Measurements from ENCODE around the gene EXOC3L4. TPM values are rescaled to one million over a fixed set of nuclear protein-coding genes. Genes with fewer than 3 reads are reported as not detected.

Gene EXOC3L4
- total RNA-seq, 3 donors from 2014 or later = 16.7 to 29.1 (median 26.1) TPM

DNA sequence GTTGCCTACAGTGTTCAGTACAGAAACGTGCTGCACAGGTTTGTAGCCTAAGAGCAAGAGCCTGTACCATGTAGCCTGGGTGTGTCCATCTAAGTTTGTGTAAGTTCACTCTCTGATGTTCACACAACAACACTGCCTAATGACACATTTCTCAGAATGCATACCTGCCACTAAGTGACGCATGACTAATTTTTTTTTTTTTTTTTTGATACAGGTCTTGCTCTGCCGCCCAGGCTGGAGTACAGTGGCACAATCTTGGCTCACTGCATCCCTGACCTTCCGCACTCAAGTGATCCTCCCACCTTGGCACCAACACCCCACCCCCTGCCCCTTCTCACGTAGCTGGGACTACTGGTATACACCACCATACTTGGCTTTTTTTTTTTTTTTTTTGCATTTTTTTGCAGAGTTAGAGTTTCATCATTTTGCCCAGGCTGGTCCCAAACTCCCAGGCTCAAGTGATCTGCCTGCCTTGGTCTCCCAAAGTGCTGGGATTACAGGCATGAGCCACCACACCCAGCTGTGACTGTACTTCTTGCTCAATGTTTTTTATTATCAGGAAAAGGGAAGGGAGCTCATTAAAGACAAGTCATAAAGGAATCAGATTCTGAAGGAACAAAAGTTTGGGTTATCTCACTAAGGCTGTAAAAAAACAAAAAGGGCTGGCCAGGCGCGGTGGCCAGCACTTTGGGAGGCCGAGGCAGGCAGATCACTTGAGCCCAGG lies 27.1 kb upstream of the EXOC3L4 start:
- H3K9me3 ChIP-seq = no peaks in the 10 kb centered on the region
- ATAC-seq = peak; percentile 75
- intact Hi-C loops (cut with DNase I, micrococcal nuclease) = no loop called here
- H3K4me3 ChIP-seq = no peak overlapping the region
- TF ChIP-seq, protein P1, sequence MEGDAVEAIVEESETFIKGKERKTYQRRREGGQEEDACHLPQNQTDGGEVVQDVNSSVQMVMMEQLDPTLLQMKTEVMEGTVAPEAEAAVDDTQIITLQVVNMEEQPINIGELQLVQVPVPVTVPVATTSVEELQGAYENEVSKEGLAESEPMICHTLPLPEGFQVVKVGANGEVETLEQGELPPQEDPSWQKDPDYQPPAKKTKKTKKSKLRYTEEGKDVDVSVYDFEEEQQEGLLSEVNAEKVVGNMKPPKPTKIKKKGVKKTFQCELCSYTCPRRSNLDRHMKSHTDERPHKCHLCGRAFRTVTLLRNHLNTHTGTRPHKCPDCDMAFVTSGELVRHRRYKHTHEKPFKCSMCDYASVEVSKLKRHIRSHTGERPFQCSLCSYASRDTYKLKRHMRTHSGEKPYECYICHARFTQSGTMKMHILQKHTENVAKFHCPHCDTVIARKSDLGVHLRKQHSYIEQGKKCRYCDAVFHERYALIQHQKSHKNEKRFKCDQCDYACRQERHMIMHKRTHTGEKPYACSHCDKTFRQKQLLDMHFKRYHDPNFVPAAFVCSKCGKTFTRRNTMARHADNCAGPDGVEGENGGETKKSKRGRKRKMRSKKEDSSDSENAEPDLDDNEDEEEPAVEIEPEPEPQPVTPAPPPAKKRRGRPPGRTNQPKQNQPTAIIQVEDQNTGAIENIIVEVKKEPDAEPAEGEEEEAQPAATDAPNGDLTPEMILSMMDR (IDR thresholded peaks at IDR 0.05) = no peak
- H3K4me1 ChIP-seq (ENCODE audit: low read depth) = peaks cover 33% of the 10 kb centered on the region
- no peaks in the 10 kb centered on the region for H3K36me3 ChIP-seq (ENCODE audit: low read depth)
- peak; percentile 53 to 69 (median 63) for DNase-seq

DNA sequence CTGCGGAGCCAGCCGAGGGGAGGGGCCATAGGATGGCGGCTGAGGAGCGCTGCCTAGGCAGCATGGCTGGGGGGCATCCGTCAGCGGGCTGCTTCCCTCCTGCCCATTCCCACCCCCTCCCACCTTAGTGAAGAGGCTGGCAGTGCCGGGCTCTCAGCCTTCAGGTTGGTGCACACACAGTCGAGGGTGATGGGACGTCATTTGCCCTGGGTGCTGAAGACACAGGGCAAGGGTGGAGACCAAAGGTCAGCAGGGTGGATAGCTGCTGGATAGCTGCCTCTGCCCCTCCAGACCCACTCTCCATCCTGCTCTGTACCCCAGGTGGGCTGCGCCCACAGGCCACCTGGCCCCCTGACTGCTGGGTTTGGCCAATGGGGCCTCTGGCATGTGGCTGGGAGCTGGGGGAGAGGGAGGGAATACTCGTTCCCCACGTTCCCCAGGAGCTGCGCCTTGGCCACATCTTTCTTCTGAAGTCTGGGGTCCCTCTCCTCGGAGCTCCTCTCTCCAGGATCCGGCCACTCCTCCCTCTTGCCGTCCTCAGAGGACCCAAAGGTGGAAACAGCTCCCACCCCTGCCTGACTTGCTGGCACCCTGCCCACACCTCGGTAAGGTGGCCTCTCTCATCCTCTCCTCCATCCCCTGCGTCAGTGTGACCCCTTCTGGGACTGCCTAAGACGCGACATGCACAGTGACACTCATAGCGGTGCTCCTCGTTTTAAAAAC lies 26.0 kb upstream of the EXOC3L4 start:
- Histone ChIP-seq H3K36me3 (ENCODE audit: low read depth) (no peaks in the 10 kb centered on the region), H3K4me1 (ENCODE audit: low read depth) (peaks cover 34% of the 10 kb centered on the region), H3K9me3 (no peaks in the 10 kb centered on the region), H3K4me3 (no peak overlapping the region)
- DNase-seq (peak in 2 of 3 donors; percentile 48 to 61), ATAC-seq (peak; percentile 4)
- intact Hi-C loops (cut with DNase I, micrococcal nuclease) = no loop called here
- TF ChIP-seq, protein P1 (IDR thresholded peaks at IDR 0.05) = no peak

DNA sequence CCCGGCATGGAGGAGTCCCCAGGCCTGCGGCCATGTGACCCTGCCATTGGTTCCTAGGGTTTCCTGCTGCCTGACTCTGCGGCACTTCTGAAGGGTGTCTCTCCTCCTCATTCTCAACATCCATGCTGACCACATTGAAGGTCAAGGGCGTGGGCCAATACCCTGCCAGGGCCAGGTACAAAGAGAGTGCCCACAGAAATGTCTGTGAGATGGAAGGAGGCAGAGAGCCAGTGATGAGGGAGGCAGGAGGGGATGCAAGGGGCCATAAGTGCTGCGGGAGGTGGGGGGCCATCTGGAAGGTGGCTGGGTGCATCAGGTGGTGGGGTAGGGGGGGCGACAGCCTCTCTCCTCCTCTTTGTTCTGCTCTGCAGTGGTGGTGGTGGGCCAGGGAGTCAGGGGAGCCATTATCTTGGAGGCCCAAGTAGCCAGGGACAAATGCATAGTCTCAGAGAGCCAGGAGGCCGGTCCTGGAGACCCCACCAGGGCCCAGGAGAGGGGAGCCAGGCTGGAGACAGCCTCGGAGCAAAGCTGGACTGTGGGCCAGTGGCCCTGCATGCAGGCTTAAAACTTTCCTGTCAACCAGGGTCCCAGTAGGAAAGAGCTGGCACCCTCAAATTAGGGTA lies 24.2 kb upstream of the EXOC3L4 start:
- Histone ChIP-seq H3K4me3 (no peak overlapping the region), H3K9me3 (no peaks in the 10 kb centered on the region), H3K4me1 (ENCODE audit: low read depth) (peaks cover 42% of the 10 kb centered on the region), H3K36me3 (ENCODE audit: low read depth) (no peaks in the 10 kb centered on the region)
- TF ChIP-seq, protein P1 (IDR thresholded peaks at IDR 0.05) = no peak
- intact Hi-C loops (cut with DNase I, micrococcal nuclease) = no loop called here
- peak in 1 of 3 donors; percentile 37 for DNase-seq
- no peak for ATAC-seq

DNA sequence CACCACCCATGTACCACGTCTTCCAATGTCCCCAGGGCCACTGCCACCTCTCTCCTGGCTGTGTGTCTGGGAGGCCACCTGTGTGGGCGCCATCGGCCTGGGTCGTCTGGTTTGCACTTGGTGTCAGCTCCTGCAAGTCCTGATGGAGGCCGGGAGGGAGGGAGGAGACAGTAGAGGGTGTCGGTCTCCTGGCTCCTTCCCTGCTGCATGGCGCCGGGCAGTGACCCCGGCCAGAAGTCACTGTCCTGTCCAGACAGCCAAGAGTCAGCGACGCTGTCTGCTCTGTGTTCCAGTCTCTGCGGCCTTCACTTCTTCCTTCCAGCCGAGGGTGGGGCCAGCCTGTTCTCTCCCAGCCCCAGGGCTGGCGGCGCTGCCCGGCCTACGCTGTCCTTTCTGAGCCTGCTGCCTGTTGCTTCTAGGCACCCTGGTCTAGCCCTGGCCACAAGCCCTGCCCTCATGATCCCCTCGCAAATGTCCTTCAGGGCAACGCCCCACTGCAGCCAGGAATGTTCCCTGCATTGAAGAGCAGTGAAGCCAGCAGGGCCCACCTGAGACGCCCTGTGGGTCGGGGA lies 23.5 kb upstream of the EXOC3L4 start:
- Histone ChIP-seq H3K4me1 (ENCODE audit: low read depth) (peaks cover 43% of the 10 kb centered on the region), H3K36me3 (ENCODE audit: low read depth) (no peaks in the 10 kb centered on the region), H3K9me3 (no peaks in the 10 kb centered on the region), H3K4me3 (no peak overlapping the region)
- intact Hi-C loops (cut with DNase I, micrococcal nuclease) = no loop called here
- DNase-seq = peak; percentile 44 to 70 (median 63)
- TF ChIP-seq, protein P1 (IDR thresholded peaks at IDR 0.05) = no peak
- peak; percentile 35 for ATAC-seq

DNA sequence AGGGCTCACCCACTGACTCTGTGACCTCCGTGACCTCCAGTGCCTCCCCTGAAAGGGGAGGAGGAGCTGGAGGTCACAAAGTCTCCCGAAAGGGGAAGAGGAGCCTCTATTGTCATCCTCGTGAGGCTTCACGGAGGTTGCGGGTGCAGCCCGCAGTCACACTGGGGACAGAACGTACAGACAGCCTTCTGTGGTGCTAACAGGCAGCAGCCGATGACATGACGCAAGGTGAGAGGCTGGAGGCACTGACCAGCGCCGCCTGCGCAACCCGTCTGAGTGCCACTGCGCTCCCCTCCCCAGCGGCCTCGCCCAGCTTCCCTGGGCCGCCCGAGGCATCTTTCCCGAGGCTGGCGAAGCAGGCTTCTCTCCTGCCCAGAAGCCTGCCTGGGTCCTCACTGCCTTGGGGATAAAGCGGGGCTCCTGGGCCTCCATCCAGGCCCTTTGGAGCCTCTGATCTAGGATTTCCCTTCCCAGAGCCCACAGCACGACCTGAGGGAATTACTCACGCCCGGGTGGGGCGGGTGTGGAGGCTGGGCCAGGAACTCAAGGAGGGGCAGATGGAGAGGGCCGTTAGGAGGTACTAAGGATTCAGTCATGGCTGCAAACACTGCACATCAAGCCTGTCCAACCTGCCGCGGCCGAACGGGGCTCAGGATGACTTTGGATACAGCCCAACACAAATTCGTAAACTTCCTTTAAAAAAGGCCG lies 22.8 kb upstream of the EXOC3L4 start:
- intact Hi-C loops (cut with DNase I, micrococcal nuclease) = no loop called here
- DNase-seq (peak in 2 of 3 donors; percentile 63 to 64), ATAC-seq (peak; percentile 37)
- TF ChIP-seq, protein P1 (IDR thresholded peaks at IDR 0.05) = no peak
- Histone ChIP-seq H3K9me3 (no peaks in the 10 kb centered on the region), H3K36me3 (ENCODE audit: low read depth) (no peaks in the 10 kb centered on the region), H3K4me1 (ENCODE audit: low read depth) (peaks cover 41% of the 10 kb centered on the region), H3K4me3 (no peak overlapping the region)
